Measurements from ENCODE around the gene MTX2.
"Not testable (repeated sequence)": the region's sequence is repeated elsewhere in the genome, so short reads cannot be mapped to it uniquely, and the experiment has no call there.

DNA sequence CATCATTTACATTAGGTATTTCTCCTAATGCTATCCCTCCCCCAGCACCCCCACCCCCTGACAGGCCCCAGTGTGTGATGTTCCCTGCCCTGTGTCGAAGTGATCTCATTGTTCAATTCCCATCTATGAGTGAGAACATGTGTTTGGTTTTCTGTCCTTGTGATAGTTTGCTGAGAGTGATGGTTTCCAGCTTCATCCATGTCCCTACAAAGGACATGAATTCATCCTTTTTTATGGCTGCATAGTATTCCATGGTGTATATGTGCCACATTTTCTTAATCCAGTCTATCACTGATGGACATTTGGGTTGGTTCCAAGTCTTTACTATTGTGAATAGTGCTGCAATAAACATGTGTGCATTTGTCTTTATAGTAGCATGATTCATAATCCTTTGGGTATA, 36.8 kb downstream of the MTX2 start:
- TF ChIP-seq CTCF (IDR thresholded peaks at IDR 0.05); POLR2A (IDR thresholded peaks at IDR 0.05); POLR2AphosphoS5 (IDR thresholded peaks at IDR 0.05; ENCODE audit: insufficient read depth in 1 of 2, low read depth in 1 of 2): not testable (repeated sequence)

Measured in vagina (tissue), 2 donors.